H1 (cell line): ENCODE data around the gene PHF1. TPM values are rescaled to one million over a fixed set of nuclear protein-coding genes. Genes with fewer than 3 reads are reported as not detected.

Experiments
- CTCF ChIA-PET: fragments of 300-600 bp; sonication (Branson Sonifier 250); formaldehyde crosslinking; loops from one replicate; lab custom pipeline; 2021; ENCODE audit not compliant: partially characterized antibody; lab: Charles Lee
- POLR2A ChIA-PET: fragments of 300-600 bp; sonication (Branson Sonifier 250); formaldehyde crosslinking; loops from one replicate; lab custom pipeline; 2021; ENCODE audit warnings: inconsistent platforms; ENCODE audit not compliant: partially characterized antibody; lab: Charles Lee
- DNase-seq, 2 experiments: peaks; one replicate each; pipeline versions ENCODE4 v3.0.0 to v3.0.0-alpha.2; 2010 to 2022; ENCODE audit warnings: low spot score in 2 of 2, low read depth in 1 of 2, mixed read lengths in 1 of 2
- FAIRE-seq: peaks from 2 replicates; lab custom pipeline; 2011; peaks lifted over from hg19 to GRCh38; lab: Jason Lieb, UNC
- H2AFZ ChIP-seq: 2 replicates; pipeline ENCODE4 v1.8.1; 2012; ENCODE audit warnings: low read length, inconsistent platforms
- H2AK5ac ChIP-seq: 2 replicates; pipeline ENCODE4 v1.6.1; 2013; ENCODE audit warnings: low read depth, low read length
- H2BK120ac ChIP-seq: replicated peaks from 2 replicates; pipeline ENCODE3; 2013; ENCODE audit warnings: low read depth, low read length, inconsistent platforms
- H2BK12ac ChIP-seq: 2 replicates; pipeline ENCODE4 v1.6.1; 2013; ENCODE audit warnings: low read depth, low read length
- H2BK15ac ChIP-seq: 2 replicates; pipeline ENCODE4 v1.6.1; 2013; ENCODE audit warnings: low read length
- H2BK20ac ChIP-seq: 2 replicates; pipeline ENCODE4 v1.6.1; 2013; ENCODE audit warnings: low read length
- H2BK5ac ChIP-seq: 2 replicates; pipeline ENCODE4 v1.6.1; 2013; ENCODE audit warnings: low read depth, low read length
- H3K14ac ChIP-seq: 2 replicates; pipeline ENCODE4 v1.6.1; 2013; ENCODE audit warnings: inconsistent platforms; ENCODE audit not compliant: insufficient read length
- H3K18ac ChIP-seq: 2 replicates; pipeline ENCODE4 v1.6.1; 2013; ENCODE audit warnings: low read length; ENCODE audit errors: extremely low read depth
- H3K23ac ChIP-seq: 2 replicates; pipeline ENCODE4 v1.6.1; 2013; ENCODE audit warnings: inconsistent platforms; ENCODE audit not compliant: insufficient read length
- H3K23me2 ChIP-seq: 2 replicates; pipeline ENCODE4 v1.6.1; 2013; ENCODE audit warnings: low read depth, low read length
- H3K27ac ChIP-seq: 2 replicates; pipeline ENCODE4 v1.6.1; 2011; ENCODE audit warnings: low read depth, low read length, inconsistent platforms
- H3K27me3 ChIP-seq, 4 experiments: replicated peaks in 1 of 4; 1 replicate in 1 of 4; 2 replicates in 3 of 4; pipeline versions ENCODE4 v1.6.1 to v1.8.1; 2011 to 2013; ENCODE audit warnings: low read length in 3 of 4, mild to moderate bottlenecking in 3 of 4, inconsistent platforms in 2 of 4, mixed read lengths in 2 of 4, moderate library complexity in 1 of 4; ENCODE audit not compliant: control insufficient read depth in 3 of 4, insufficient read depth in 3 of 4; ENCODE audit errors: extremely low read depth in 1 of 4
- H3K36me3 ChIP-seq, 4 experiments: 2 replicates each; pipeline versions ENCODE4 v1.6.1 to v1.8.1; 2011 to 2013; ENCODE audit warnings: mild to moderate bottlenecking in 4 of 4, low read length in 3 of 4, moderate library complexity in 2 of 4, control low read depth in 1 of 4, inconsistent platforms in 1 of 4; ENCODE audit not compliant: insufficient read depth in 4 of 4, control insufficient read depth in 2 of 4
- H3K4ac ChIP-seq: replicated peaks from 2 replicates; pipeline ENCODE3; 2013; ENCODE audit warnings: low read length, low read depth, mixed read lengths, inconsistent platforms; ENCODE audit not compliant: insufficient read length
- H3K4me1 ChIP-seq, 4 experiments: replicated peaks in 1 of 4; 1 replicate in 1 of 4; 2 replicates in 3 of 4; pipeline versions ENCODE4 v1.6.1 to v1.8.1; 2011 to 2013; ENCODE audit warnings: low read length in 3 of 4, inconsistent platforms in 2 of 4, mixed read lengths in 1 of 4; ENCODE audit not compliant: insufficient read depth in 4 of 4, control insufficient read depth in 3 of 4
- H3K4me2 ChIP-seq, 2 experiments: 2 replicates each; pipeline versions ENCODE4 v1.6.1 to v1.8.1; 2011 to 2013; ENCODE audit warnings: low read depth in 2 of 2, low read length in 2 of 2, control low read depth in 1 of 2, inconsistent platforms in 1 of 2, mild to moderate bottlenecking in 1 of 2; ENCODE audit not compliant: insufficient read depth in 1 of 2
- H3K4me3 ChIP-seq, 4 experiments: fragments of 200-600, 300-600 bp in 1 of 4; sonication (generic), shearing (Covaris generic), sonication (Bioruptor Twin) in 1 of 4; 2 replicates each; pipeline versions ENCODE4 v1.5.1 to v1.8.1; 2011 to 2016; ENCODE audit warnings: low read length in 4 of 4, low read depth in 3 of 4, control low read depth in 2 of 4, inconsistent platforms in 2 of 4, mild to moderate bottlenecking in 2 of 4, mixed read lengths in 1 of 4, moderate library complexity in 1 of 4; ENCODE audit not compliant: insufficient read depth in 2 of 4; ENCODE audit errors: extremely low read depth in 1 of 4
- H3K56ac ChIP-seq: replicated peaks from 2 replicates; pipeline ENCODE3; 2013; ENCODE audit warnings: low read depth, mild to moderate bottlenecking, mixed read lengths, low read length, inconsistent platforms; ENCODE audit not compliant: insufficient read length
- H3K79me1 ChIP-seq: 2 replicates; pipeline ENCODE4 v1.6.1; 2013; ENCODE audit warnings: low read depth, low read length, control low read depth
- H3K79me2 ChIP-seq, 2 experiments: 2 replicates each; pipeline versions ENCODE4 v1.6.1 to v1.8.1; 2012 to 2013; ENCODE audit warnings: low read length in 2 of 2, mild to moderate bottlenecking in 2 of 2, inconsistent platforms in 1 of 2; ENCODE audit not compliant: insufficient read depth in 2 of 2, control insufficient read depth in 1 of 2
- H3K9ac ChIP-seq, 4 experiments: replicated peaks in 1 of 4; 1 replicate in 1 of 4; 2 replicates in 3 of 4; pipeline versions ENCODE4 v1.6.1 to v1.8.1; 2011 to 2013; ENCODE audit warnings: low read depth in 3 of 4, low read length in 3 of 4, control low read depth in 2 of 4, mild to moderate bottlenecking in 2 of 4, moderate library complexity in 2 of 4, inconsistent platforms in 1 of 4; ENCODE audit errors: extremely low read depth in 1 of 4
- H3K9me3 ChIP-seq, 2 experiments: 2 replicates each; pipeline versions ENCODE4 v1.6.1 to v1.8.1; 2012 to 2013; ENCODE audit warnings: mild to moderate bottlenecking in 2 of 2, moderate library complexity in 2 of 2, control low read depth in 1 of 2, inconsistent platforms in 1 of 2, low read depth in 1 of 2, low read length in 1 of 2, mixed read lengths in 1 of 2; ENCODE audit not compliant: insufficient read depth in 2 of 2
- H4K20me1 ChIP-seq, 2 experiments: replicated peaks in 1 of 2; 2 replicates each; pipeline versions ENCODE3 to v1.8.1; 2011 to 2013; ENCODE audit warnings: inconsistent platforms in 2 of 2, low read length in 2 of 2, mild to moderate bottlenecking in 1 of 2; ENCODE audit not compliant: insufficient read depth in 2 of 2, control insufficient read depth in 1 of 2
- H4K5ac ChIP-seq: 2 replicates; pipeline ENCODE4 v1.6.1; 2013; ENCODE audit warnings: low read length, low read depth, mixed read lengths, inconsistent platforms; ENCODE audit not compliant: insufficient read length
- H4K8ac ChIP-seq: 2 replicates; pipeline ENCODE4 v1.8.0; 2013; ENCODE audit warnings: mild to moderate bottlenecking, moderate library complexity, low read length, inconsistent platforms; ENCODE audit not compliant: insufficient read depth; ENCODE audit errors: extremely low read depth
- H4K91ac ChIP-seq: replicated peaks from 2 replicates; pipeline ENCODE3; 2013; ENCODE audit warnings: low read length, mixed read lengths, inconsistent platforms; ENCODE audit not compliant: insufficient read length
- POLR2A ChIP-seq, 2 experiments: IDR thresholded peaks; 1 replicate in 1 of 2; 2 replicates in 1 of 2; pipeline ENCODE4 v1.6.1; 2011; ENCODE audit warnings: low read depth in 2 of 2, low read length in 2 of 2, mild to moderate bottlenecking in 2 of 2; ENCODE audit errors: control extremely low read depth in 1 of 2
- SIRT6 ChIP-seq: IDR thresholded peaks from one replicate; pipeline ENCODE4 v1.7.1; 2012; ENCODE audit warnings: low read length, inconsistent platforms
- WGBS, 2 experiments: shearing (Covaris generic) in 1 of 2; methylation state at CpG; one replicate each; pipeline versions ENCODE4 v1.1.6 to v1.1.7; 2013 to 2015; ENCODE audit warnings: low lambda C conversion rate in 2 of 2, mixed read lengths in 2 of 2, inconsistent platforms in 1 of 2, low coverage in 1 of 2, missing lambda C conversion rate in 1 of 2; ENCODE audit not compliant: insufficient replicate concordance in 2 of 2, insufficient coverage in 1 of 2, insufficient read length in 1 of 2; ENCODE audit errors: extremely low coverage in 1 of 2, missing lambda C conversion rate in 1 of 2; 5-methylcytosine and 5-hydroxymethylcytosine counted together
- polyA plus RNA-seq, 7 experiments: library from polyadenylated mRNA; depleted of rRNA in 3 of 7; stranded (reverse) in 5 of 7; unstranded in 2 of 7; fragments of >200 nt in 5 of 7; fragments of 200-250 nt in 2 of 7; gene quantifications; 1 replicate in 5 of 7; 2 replicates in 1 of 7; 4 replicates in 1 of 7; pipeline versions ENCODE4 v1.2.1 to v1.2.3, GENCODE V29; 2011 to 2013; ENCODE audit warnings: missing spikeins in 2 of 7, mixed read lengths in 2 of 7
- total RNA-seq: library from RNA; stranded (reverse); fragmentation: NEBNext Ultra II Directional; extraction: Animal tissue kit (Norgen Biotek cat#: 25700); gene quantifications from 2 replicates; pipeline ENCODE4 v1.2.1, GENCODE V29; 2021

PHF1 gene
- total and polyA plus RNA-seq, 2 of the 8 experiments (the other 6 are each of a cell fraction or from before 2014, with no cell fraction given): 47.3 to 78.6 TPM

GRCh38 chr6:33439956-33440648 lies 29.3 kb downstream of the PHF1 start:
- H2BK12ac ChIP-seq: no peak overlapping the region
- no peak overlapping the region for H3K14ac ChIP-seq
- no peak overlapping the region for H4K5ac ChIP-seq
- no peaks in the 10 kb centered on the region; a peak in 1 of 7 replicates for H3K4me1 ChIP-seq
- no peak overlapping the region for H4K91ac ChIP-seq
- H3K4ac ChIP-seq: no peak overlapping the region
- 0 out of 2 replicates have a peak, but pooled peaks cover 2% of the 10 kb centered on the region for H3K79me1 ChIP-seq
- no peak overlapping the region for H2BK120ac ChIP-seq
- H3K4me2 ChIP-seq: no peak overlapping the region
- DNase-seq: no peak
- no peak overlapping the region for H3K56ac ChIP-seq
- H3K27me3 ChIP-seq: no peaks in the 10 kb centered on the region
- H3K18ac ChIP-seq: no peak overlapping the region
- no peak overlapping the region for H2BK20ac ChIP-seq
- no peak overlapping the region for H3K9ac ChIP-seq
- ChIA-PET CTCF (interaction anchor here (0.7 to 4.7 kb wide), 7 partner anchors 10 to 191 kb away, joined by 3 to 22 read pairs (median 3); no protein-coding TSS in a partner anchor), POLR2A (interaction anchor here (0.7 to 14.8 kb wide), 12 partner anchors 9 to 269 kb away, joined by 3 to 381 read pairs (median 4); partner anchors contain the start of genes CUTA, PFDN6, SYNGAP1 and WDR46)
- H3K9me3 ChIP-seq: no peaks in the 10 kb centered on the region; a peak in 1 of 4 replicates
- TF ChIP-seq POLR2A (IDR thresholded peaks at IDR 0.05; ENCODE audit: control extremely low read depth in 1 of 2, low read depth in 2 of 2, low read length in 2 of 2) (peak in 1 of 2 experiments; percentile 54; a peak in 1 of 3 replicates), SIRT6 (no peak)
- H2BK5ac ChIP-seq: no peak overlapping the region
- no peak overlapping the region for H3K23ac ChIP-seq
- H2BK15ac ChIP-seq: no peak overlapping the region
- H3K23me2 ChIP-seq: no peaks in the 10 kb centered on the region
- H3K36me3 ChIP-seq: peaks cover 52 to 96% (median 85%) of the 10 kb centered on the region in 4 experiments
- H3K79me2 ChIP-seq: peaks cover 0 to 15% of the 10 kb centered on the region in 2 experiments; a peak in 2 of 4 replicates
- H4K20me1 ChIP-seq: peaks cover 4 to 30% of the 10 kb centered on the region in 2 experiments
- 81% methylated on average over 9 of the region's 9 CpGs; no CpG with 5 or more reads in 1 of the 2 experiments for WGBS, 2 experiments
- no peak overlapping the region for H3K27ac ChIP-seq
- no peak overlapping the region for H2AK5ac ChIP-seq
- FAIRE-seq: no peak
- no peak overlapping the region for H4K8ac ChIP-seq
- no peak overlapping the region for H2AFZ ChIP-seq
- H3K4me3 ChIP-seq: no peak overlapping the region
